Measurements from ENCODE around the gene SACM1L. TPM values are rescaled to one million over a fixed set of nuclear protein-coding genes. Genes with fewer than 3 reads are reported as not detected.
A peak's percentile ranks its signal among the peaks of the same experiment; 100 is the strongest.

SACM1L gene
- total and polyA plus RNA-seq, 2 of the 8 experiments (the other 6 are each of a cell fraction or from before 2014, with no cell fraction given), result 20.1 to 61.0 TPM

GRCh38 chr3:45701172-45701867 is 12.1 kb downstream of the SACM1L start:
- H2BK120ac ChIP-seq (replicated peaks; ENCODE audit: low read depth, low read length), result peak overlapping the region; percentile 80
- peak overlapping the region; percentile 94 for H4K91ac ChIP-seq (replicated peaks; ENCODE audit: insufficient read length, low read length)
- FAIRE-seq (peak; percentile 98), DNase-seq (ENCODE audit: low read depth in 1 of 2, low spot score in 2 of 2) (peak in 1 of 2 experiments; percentile 27)
- H3K4ac ChIP-seq (replicated peaks; ENCODE audit: insufficient read length, low read depth, low read length), result peak overlapping the region; percentile 98
- 18% methylated on average over 9 of the region's 9 CpGs; no CpG with 5 or more reads in 1 of the 2 experiments for WGBS, 2 experiments (ENCODE audit: extremely low coverage in 1 of 2, insufficient coverage in 1 of 2, insufficient read length in 1 of 2, insufficient replicate concordance in 2 of 2, low coverage in 1 of 2, low lambda C conversion rate in 2 of 2, missing lambda C conversion rate in 1 of 2)
- H2AK5ac ChIP-seq (ENCODE audit: low read depth, low read length), result no peak overlapping the region; the same call in 1 of the 2 replicates
- no peak overlapping the region for H2BK15ac ChIP-seq (ENCODE audit: low read length)
- H4K8ac ChIP-seq (ENCODE audit: extremely low read depth, insufficient read depth, low read length), result no peak overlapping the region
- peaks cover 2 to 22% (median 12%) of the 10 kb centered on the region in 4 experiments for H3K4me1 ChIP-seq (replicated peaks in 1 of 4; ENCODE audit: control insufficient read depth in 3 of 4, insufficient read depth in 4 of 4, low read length in 3 of 4)
- peak overlapping the region in 1 of 4 experiments; percentile 43; a peak in 2 of 8 replicates for H3K4me3 ChIP-seq (ENCODE audit: extremely low read depth in 1 of 4, insufficient read depth in 2 of 4, low read depth in 3 of 4, low read length in 4 of 4)
- peaks cover 2 to 23% (median 12%) of the 10 kb centered on the region in 4 experiments; a peak in 6 of 8 replicates for H3K36me3 ChIP-seq (ENCODE audit: control insufficient read depth in 2 of 4, insufficient read depth in 4 of 4, low read length in 3 of 4)
- peak overlapping the region; percentile 17; the same call in 1 of the 2 replicates for H3K18ac ChIP-seq (ENCODE audit: extremely low read depth, low read length)
- H3K56ac ChIP-seq (replicated peaks; ENCODE audit: insufficient read length, low read depth, low read length), result peak overlapping the region; percentile 2
- H4K5ac ChIP-seq (ENCODE audit: insufficient read length, low read depth, low read length), result peak overlapping the region; percentile 94
- POLR2A ChIA-PET (ENCODE audit: partially characterized antibody), result interaction anchor here (1.0 to 7.7 kb wide), 5 partner anchors 10 to 190 kb away, joined by 3 to 88 read pairs (median 12); partner anchors contain the start of gene SACM1L
- H2BK20ac ChIP-seq (ENCODE audit: low read length), result peak overlapping the region; percentile 98
- peak overlapping the region; percentile 93 for H2BK12ac ChIP-seq (ENCODE audit: low read depth, low read length)
- H3K4me2 ChIP-seq (ENCODE audit: insufficient read depth in 1 of 2, low read depth in 2 of 2, low read length in 2 of 2), result peak overlapping the region; percentile 45 to 56
- H3K23me2 ChIP-seq (ENCODE audit: low read depth, low read length), result no peaks in the 10 kb centered on the region
- H2BK5ac ChIP-seq (ENCODE audit: low read depth, low read length), result peak overlapping the region; percentile 86
- no peaks in the 10 kb centered on the region for H3K27me3 ChIP-seq (replicated peaks in 1 of 4; ENCODE audit: control insufficient read depth in 3 of 4, extremely low read depth in 1 of 4, insufficient read depth in 3 of 4, low read length in 3 of 4)
- no peak overlapping the region for H3K23ac ChIP-seq (ENCODE audit: insufficient read length)
- H3K79me1 ChIP-seq (ENCODE audit: low read depth, low read length), result no peaks in the 10 kb centered on the region; the same call in 1 of the 2 replicates
- CTCF ChIA-PET (ENCODE audit: partially characterized antibody), result interaction anchor here (0.6 to 1.3 kb wide), 3 partner anchors 11 to 209 kb away, joined by 3 to 4 read pairs (median 4); no protein-coding TSS in a partner anchor
- peak overlapping the region; percentile 36; the same call in 1 of the 2 replicates for H3K27ac ChIP-seq (ENCODE audit: low read depth, low read length)
- no peak overlapping the region for H3K9ac ChIP-seq (replicated peaks in 1 of 4; ENCODE audit: extremely low read depth in 1 of 4, low read depth in 3 of 4, low read length in 3 of 4)
- peaks cover 0 to 2% of the 10 kb centered on the region in 2 experiments for H4K20me1 ChIP-seq (replicated peaks in 1 of 2; ENCODE audit: control insufficient read depth in 1 of 2, insufficient read depth in 2 of 2, low read length in 2 of 2)
- H3K14ac ChIP-seq (ENCODE audit: insufficient read length), result no peak overlapping the region
- H3K9me3 ChIP-seq (ENCODE audit: insufficient read depth in 2 of 2, low read depth in 1 of 2, low read length in 1 of 2), result no peaks in the 10 kb centered on the region
- H2AFZ ChIP-seq (ENCODE audit: low read length), result no peak overlapping the region
- peaks cover 0 to 65% of the 10 kb centered on the region in 2 experiments; a peak in 3 of 4 replicates for H3K79me2 ChIP-seq (ENCODE audit: control insufficient read depth in 1 of 2, insufficient read depth in 2 of 2, low read length in 2 of 2)
- TF ChIP-seq BACH1 (IDR thresholded peaks at IDR 0.05; ENCODE audit: low read length), result no peak
- peak; percentile 99 for TF ChIP-seq TEAD4 (IDR thresholded peaks at IDR 0.05; ENCODE audit: low read depth, low read length)
- no peak for TF ChIP-seq ZNF274 (IDR thresholded peaks at IDR 0.05; ENCODE audit: borderline replicate concordance, extremely low read depth, low read length)
- TF ChIP-seq ASH2L (IDR thresholded peaks at IDR 0.05; ENCODE audit: low read length), result no peak
- no peak for TF ChIP-seq CREB1 (IDR thresholded peaks at IDR 0.05)
- TF ChIP-seq, protein P1, sequence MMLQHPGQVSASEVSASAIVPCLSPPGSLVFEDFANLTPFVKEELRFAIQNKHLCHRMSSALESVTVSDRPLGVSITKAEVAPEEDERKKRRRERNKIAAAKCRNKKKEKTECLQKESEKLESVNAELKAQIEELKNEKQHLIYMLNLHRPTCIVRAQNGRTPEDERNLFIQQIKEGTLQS (IDR thresholded peaks at IDR 0.05; ENCODE audit: insufficient read depth, low read depth, low read length), result no peak
- TF ChIP-seq CHD1 (IDR thresholded peaks at IDR 0.05; ENCODE audit: low read depth, low read length), result no peak
- TF ChIP-seq SIN3A (conservative IDR thresholded peaks at IDR 0.05 in 1 of 2, IDR thresholded peaks at IDR 0.05 in 1 of 2; ENCODE audit: low read depth in 1 of 2, low read length in 2 of 2), result no peak
- no peak for TF ChIP-seq CTCF (IDR thresholded peaks at IDR 0.05; ENCODE audit: control extremely low read depth in 1 of 3, insufficient read depth in 1 of 3, low read depth in 1 of 3, low read length in 3 of 3)

Measured in H1 (cell line).